ENCODE data around the gene TOX3. TPM values are rescaled to one million over a fixed set of nuclear protein-coding genes. Genes with fewer than 3 reads are reported as not detected.

TOX3 gene
- total RNA-seq, 1 donor from 2014 or later, result 84.8 TPM

GRCh38 chr16:52398021-52398420 is 148.9 kb downstream of the TOX3 start:
- DNase-seq (ENCODE audit: low spot score, unreplicated experiment), result no peak
- H3K4me3 Mint-ChIP-seq (ENCODE audit: low read depth), result no peak overlapping the region
- no peaks in the 10 kb centered on the region for H3K27me3 Mint-ChIP-seq
- H3K4me1 Mint-ChIP-seq (ENCODE audit: low read depth), result no peaks in the 10 kb centered on the region
- H3K9me3 Mint-ChIP-seq (ENCODE audit: low read depth), result peaks cover 5% of the 10 kb centered on the region
- H3K36me3 Mint-ChIP-seq (ENCODE audit: insufficient read depth), result no peaks in the 10 kb centered on the region
- no peak overlapping the region for H3K27ac Mint-ChIP-seq
- TF ChIP-seq CTCF (IDR thresholded peaks at IDR 0.05; ENCODE audit: unreplicated experiment), result no peak

- no peak for DNase-seq (ENCODE audit: low spot score, unreplicated experiment)
- TF ChIP-seq CTCF (IDR thresholded peaks at IDR 0.05; ENCODE audit: unreplicated experiment), result no peak
- no peaks in the 10 kb centered on the region for H3K27me3 Mint-ChIP-seq
- no peak overlapping the region for H3K4me3 Mint-ChIP-seq (ENCODE audit: low read depth)
- H3K9me3 Mint-ChIP-seq (ENCODE audit: low read depth), result peaks cover 8% of the 10 kb centered on the region
- H3K4me1 Mint-ChIP-seq (ENCODE audit: low read depth), result peaks cover 5% of the 10 kb centered on the region
- H3K36me3 Mint-ChIP-seq (ENCODE audit: insufficient read depth), result no peaks in the 10 kb centered on the region
- H3K27ac Mint-ChIP-seq, result no peak overlapping the region
Observed at GRCh38 chr16:52393448-52393847, 153.5 kb downstream of the TOX3 start.

- no peak for DNase-seq (ENCODE audit: low spot score, unreplicated experiment)
- H3K4me3 Mint-ChIP-seq (ENCODE audit: low read depth), result no peak overlapping the region
- no peak overlapping the region for H3K27ac Mint-ChIP-seq
- H3K9me3 Mint-ChIP-seq (ENCODE audit: low read depth), result peaks cover 3% of the 10 kb centered on the region
- no peak for TF ChIP-seq CTCF (IDR thresholded peaks at IDR 0.05; ENCODE audit: unreplicated experiment)
- no peaks in the 10 kb centered on the region for H3K36me3 Mint-ChIP-seq (ENCODE audit: insufficient read depth)
- H3K4me1 Mint-ChIP-seq (ENCODE audit: low read depth), result peaks cover 10% of the 10 kb centered on the region
- H3K27me3 Mint-ChIP-seq, result no peaks in the 10 kb centered on the region
Observed at GRCh38 chr16:52389045-52389444, 157.9 kb downstream of the TOX3 start.
